Stimulated activated CD8-positive, alpha-beta memory T cell treated with anti-CD3 and anti-CD28 coated beads, Interleukin-7, amount 100 ng/mL, for 48 hours (primary cell): Measurements from ENCODE around the gene ZGRF1.
"Not testable (repeated sequence)": the region's sequence is repeated elsewhere in the genome, so short reads cannot be mapped to it uniquely, and the experiment has no call there.

Experiments
- DNase-seq, 2 donors: peaks; one replicate each; pipeline ENCODE4 v3.0.0-alpha.2; 2020; ENCODE audit warnings: low read depth in 1 of 2; ENCODE audit errors: extremely low read depth in 1 of 2

ZGRF1 gene

GRCh38 chr4:112518675-112519074, 118.0 kb downstream of the ZGRF1 start:
- no peak for DNase-seq

- DNase-seq = no peak
Measured at GRCh38 chr4:112517911-112518310, 118.8 kb downstream of the ZGRF1 start.

- no peak for DNase-seq
Measured at GRCh38 chr4:112517067-112517634, 119.6 kb downstream of the ZGRF1 start.

GRCh38 chr4:112516471-112517066, 120.1 kb downstream of the ZGRF1 start:
- DNase-seq = no peak

GRCh38 chr4:112516066-112516470, 120.6 kb downstream of the ZGRF1 start, which contains the start of gene NEUROG2:
TSS of gene NEUROG2 (minus strand) at chr4:112516180. CDS start at chr4:112515475, 705 bp downstream.
- DNase-seq = no peak

GRCh38 chr4:112515198-112516065, 121.3 kb downstream of the ZGRF1 start:
- no peak for DNase-seq

GRCh38 chr4:112514647-112515197, 122.0 kb downstream of the ZGRF1 start:
- DNase-seq = no peak

- DNase-seq = no peak
Measured at GRCh38 chr4:112513971-112514646, 122.6 kb downstream of the ZGRF1 start.

GRCh38 chr4:112511803-112512118, 124.9 kb downstream of the ZGRF1 start:
- DNase-seq = no peak

GRCh38 chr4:112511093-112511802, 125.5 kb downstream of the ZGRF1 start:
- no peak for DNase-seq

GRCh38 chr4:112510291-112511092, 126.2 kb downstream of the ZGRF1 start:
- no peak for DNase-seq

GRCh38 chr4:112509243-112510141, 127.2 kb downstream of the ZGRF1 start:
- no peak for DNase-seq

- DNase-seq = no peak
Measured at GRCh38 chr4:112508356-112508755, 128.4 kb downstream of the ZGRF1 start.

GRCh38 chr4:112504807-112505206, 131.9 kb downstream of the ZGRF1 start:
- no peak for DNase-seq

GRCh38 chr4:112502871-112503270, 133.8 kb downstream of the ZGRF1 start:
- no peak for DNase-seq

- DNase-seq = no peak
Measured at GRCh38 chr4:112492321-112492720, 144.4 kb downstream of the ZGRF1 start.

- not testable (repeated sequence) for DNase-seq
Measured at GRCh38 chr4:112490808-112491207, 145.9 kb downstream of the ZGRF1 start.
